Activated B cell treated with CpG ODN at 0.5 μM for 24 hours (primary cell): Measurements from ENCODE around the gene PTGES2. TPM values are rescaled to one million over a fixed set of nuclear protein-coding genes. Genes with fewer than 3 reads are reported as not detected.
A peak's percentile ranks its signal among the peaks of the same experiment; 100 is the strongest.

Source experiments
- ATAC-seq: fragments of 200-7000 bp; cut with Tn5 transposase; one replicate; pipeline ENCODE4 v1.10.0; 2021; ENCODE audit warnings: low read depth, mild to moderate bottlenecking, moderate library complexity
- CTCF ChIA-PET: fragments of 350-600 bp; sonication (Branson Sonifier 250); formaldehyde crosslinking; loops from one replicate; lab custom pipeline; 2021; ENCODE audit warnings: antibody characterized with exemption; lab: Charles Lee
- POLR2A ChIA-PET: fragments of 350-600 bp; sonication (Branson Sonifier 250); formaldehyde crosslinking; loops from one replicate; lab custom pipeline; 2021; ENCODE audit warnings: antibody characterized with exemption; lab: Charles Lee
- DNase-seq: peaks from one replicate; pipeline ENCODE4 v3.0.0; 2022
- H3K27ac Mint-ChIP-seq: one replicate; pipeline ENCODE4 v1.8.0; 2020; ENCODE audit warnings: mixed read lengths
- H3K27me3 Mint-ChIP-seq: one replicate; pipeline ENCODE4 v1.8.0; 2021; ENCODE audit warnings: mixed read lengths
- H3K36me3 Mint-ChIP-seq: one replicate; pipeline ENCODE4 v1.8.0; 2021; ENCODE audit warnings: low read depth, mixed read lengths
- H3K4me1 Mint-ChIP-seq: one replicate; pipeline ENCODE4 v1.8.0; 2021; ENCODE audit warnings: mixed read lengths
- H3K4me3 Mint-ChIP-seq: one replicate; pipeline ENCODE4 v1.8.0; 2020; ENCODE audit warnings: mild to moderate bottlenecking, mixed read lengths
- H3K9me3 Mint-ChIP-seq: one replicate; pipeline ENCODE4 v1.8.0; 2020; ENCODE audit warnings: mixed read lengths
- CTCF ChIP-seq: fragments of 200-600 bp; IDR thresholded peaks from one replicate; pipeline ENCODE4 v1.8.0; 2022; ENCODE audit warnings: antibody characterized with exemption, mild to moderate bottlenecking
- intact Hi-C: fragments of 100-400 bp; cut with micrococcal nuclease; formaldehyde crosslinking; loops from one replicate; pipeline ENCODE4 v1.15.1; 2024
- total RNA-seq: library from RNA; stranded (reverse); gene quantifications from 2 replicates; pipeline ENCODE4 v1.2.3, GENCODE V29; 2022

Gene PTGES2
- total RNA-seq, 1 donor from 2014 or later, result 89.2 TPM

- Mint-ChIP-seq H3K9me3 (no peaks in the 10 kb centered on the region), H3K36me3 (peaks cover 42% of the 10 kb centered on the region), H3K4me1 (peaks cover 13% of the 10 kb centered on the region), H3K4me3 (no peak overlapping the region), H3K27me3 (no peaks in the 10 kb centered on the region), H3K27ac (no peak overlapping the region)
- no peak for ATAC-seq
- ChIA-PET POLR2A (no interaction called here), CTCF (no interaction called here)
- intact Hi-C loops, result no loop called here
- DNase-seq, result no peak
- no peak for TF ChIP-seq CTCF
These were observed 36.2 kb upstream of the PTGES2 start for GRCh38 chr9:128163523-128164306.

- H3K4me3 Mint-ChIP-seq, result no peak overlapping the region
- H3K27ac Mint-ChIP-seq, result no peak overlapping the region
- peaks cover 13% of the 10 kb centered on the region for H3K4me1 Mint-ChIP-seq
- ChIA-PET CTCF (no interaction called here), POLR2A (no interaction called here)
- intact Hi-C loops, result no loop called here
- no peaks in the 10 kb centered on the region for H3K27me3 Mint-ChIP-seq
- no peak for TF ChIP-seq CTCF
- no peak for ATAC-seq
- no peaks in the 10 kb centered on the region for H3K9me3 Mint-ChIP-seq
- H3K36me3 Mint-ChIP-seq, result peaks cover 37% of the 10 kb centered on the region
- no peak for DNase-seq
These were observed 35.5 kb upstream of the PTGES2 start for GRCh38 chr9:128163027-128163515.

DNA sequence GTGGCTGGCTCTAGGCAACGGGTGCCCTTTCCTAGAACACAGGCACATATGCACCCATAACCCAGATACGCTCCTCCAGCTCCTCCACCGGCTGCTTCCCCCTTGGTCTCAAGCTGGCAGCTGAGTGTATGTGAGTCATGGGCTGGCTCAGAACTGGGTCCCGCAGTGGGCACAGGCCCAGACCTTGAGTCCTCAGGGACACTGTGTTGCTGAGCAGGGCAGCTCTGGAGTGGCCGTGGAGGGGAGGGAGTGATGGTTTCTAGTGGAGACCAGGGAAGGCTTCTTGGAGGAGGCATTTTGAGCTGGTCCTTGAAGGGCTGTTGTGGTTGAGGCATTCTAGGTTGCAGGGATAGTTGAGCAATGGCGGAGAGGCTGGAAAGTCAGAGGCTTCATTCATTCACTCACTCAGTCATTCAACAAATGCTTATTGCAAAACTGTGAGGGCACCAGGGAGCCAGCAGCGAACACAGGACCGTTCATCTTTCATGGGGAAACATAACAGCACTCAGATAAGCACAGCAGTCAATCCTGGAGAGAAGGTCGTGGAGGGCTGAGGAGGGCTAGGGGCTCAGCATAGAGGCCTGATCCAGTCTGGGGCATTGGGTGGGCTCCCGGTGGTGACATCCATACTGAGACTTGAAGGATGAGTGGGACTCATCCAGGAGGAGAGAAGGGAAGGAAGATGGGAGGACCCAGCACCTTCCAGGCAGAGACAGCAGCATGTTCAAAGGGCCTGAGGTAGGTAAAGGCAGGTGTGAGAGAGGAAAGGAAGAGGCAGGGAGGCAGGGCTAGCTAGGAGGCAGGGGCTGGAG, 34.9 kb upstream of the PTGES2 start:
- intact Hi-C loops, result no loop called here
- Mint-ChIP-seq H3K36me3 (peaks cover 32% of the 10 kb centered on the region), H3K27me3 (no peaks in the 10 kb centered on the region), H3K4me3 (peak overlapping the region; percentile 11), H3K27ac (no peak overlapping the region), H3K9me3 (no peaks in the 10 kb centered on the region), H3K4me1 (peaks cover 13% of the 10 kb centered on the region)
- ChIA-PET POLR2A (interaction anchor here (0.6 to 0.7 kb wide), 2 partner anchors 28 to 47 kb away, joined by 4 to 6 read pairs; no protein-coding TSS in a partner anchor), CTCF (interaction anchor here (1.1 kb wide), 1 partner anchor 30 kb away, joined by 3 read pairs; no protein-coding TSS in a partner anchor)
- ATAC-seq (no peak), DNase-seq (no peak)
- TF ChIP-seq CTCF, result no peak

GRCh38 chr9:128161215-128161902, 33.8 kb upstream of the PTGES2 start:
- TF ChIP-seq CTCF, result no peak
- peak overlapping the region; percentile 81 for H3K4me3 Mint-ChIP-seq
- ATAC-seq (no peak), DNase-seq (no peak)
- H3K27ac Mint-ChIP-seq, result no peak overlapping the region
- intact Hi-C loops, result no loop called here
- peaks cover 13% of the 10 kb centered on the region for H3K4me1 Mint-ChIP-seq
- no peaks in the 10 kb centered on the region for H3K27me3 Mint-ChIP-seq
- POLR2A ChIA-PET, result interaction anchor here (0.6 to 3.1 kb wide), 8 partner anchors 29 to 115 kb away, joined by 3 to 20 read pairs (median 6); partner anchors contain the start of genes CIZ1, GOLGA2 and SWI5
- H3K9me3 Mint-ChIP-seq, result no peaks in the 10 kb centered on the region
- CTCF ChIA-PET, result interaction anchor here (1.1 kb wide), 1 partner anchor 32 kb away, joined by 3 read pairs; no protein-coding TSS in a partner anchor
- H3K36me3 Mint-ChIP-seq, result peaks cover 23% of the 10 kb centered on the region
